NCI-H345 treated with DMSO at 0.1 percent for 48 hours (cell line): Measurements from ENCODE around the gene DAZAP1.

ENCODE experiments used
- DNase-seq: peaks from one replicate; lab custom pipeline; 2025; ENCODE audit not compliant: unreplicated experiment; lab: John Stamatoyannopoulos, UW

DAZAP1 gene

DNA sequence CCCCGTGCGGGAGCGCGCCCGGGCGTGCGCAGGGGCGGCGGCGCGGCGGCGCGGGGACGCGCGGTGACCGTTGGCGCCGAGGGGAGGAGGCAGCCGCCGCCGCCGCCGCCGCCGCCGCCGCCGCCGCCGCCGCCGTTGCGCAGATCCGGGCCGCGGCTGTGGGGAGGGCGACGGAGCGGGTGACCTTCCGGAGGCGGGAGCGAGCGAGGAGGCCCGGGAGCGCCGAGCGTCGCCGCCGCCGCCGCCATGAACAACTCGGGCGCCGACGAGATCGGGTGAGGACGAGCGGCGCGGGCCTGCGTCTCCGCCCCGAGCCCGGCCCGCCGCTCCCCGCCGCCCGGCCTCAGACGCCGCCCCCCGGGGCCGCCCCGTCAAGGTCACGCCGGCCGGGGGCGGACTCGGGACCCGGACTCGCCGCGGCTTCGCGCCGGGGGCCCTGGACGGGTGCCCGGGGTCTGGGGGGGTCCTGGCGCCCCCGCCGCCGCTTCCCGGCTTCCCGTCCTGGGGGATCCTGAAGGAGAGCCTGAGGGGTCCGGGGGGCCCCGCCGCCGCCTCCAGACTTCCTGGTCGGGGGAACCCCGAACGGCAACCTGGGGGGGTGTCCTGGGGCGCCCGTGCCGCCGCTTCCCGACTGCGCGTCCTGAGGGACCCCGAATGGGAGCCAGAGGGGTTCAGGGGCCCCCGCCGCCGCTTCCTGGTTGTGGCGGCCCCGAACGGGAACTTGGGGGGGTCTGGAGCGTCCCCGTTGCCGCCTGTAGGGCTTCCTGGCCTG, at the start of gene DAZAP1:
DAZAP1 (plus strand) TSS at position 59 of the 772 bp plus-strand sequence; CDS start at position 247, 188 bp downstream.
- no peak for DNase-seq

GRCh38 chr19:1360126-1360817, 47.1 kb upstream of the DAZAP1 start:
- DNase-seq: no peak

- DNase-seq: no peak
Measured at GRCh38 chr19:1360818-1361461, 46.4 kb upstream of the DAZAP1 start.

- DNase-seq: no peak
Measured at GRCh38 chr19:1361601-1362386, 45.6 kb upstream of the DAZAP1 start.

DNA sequence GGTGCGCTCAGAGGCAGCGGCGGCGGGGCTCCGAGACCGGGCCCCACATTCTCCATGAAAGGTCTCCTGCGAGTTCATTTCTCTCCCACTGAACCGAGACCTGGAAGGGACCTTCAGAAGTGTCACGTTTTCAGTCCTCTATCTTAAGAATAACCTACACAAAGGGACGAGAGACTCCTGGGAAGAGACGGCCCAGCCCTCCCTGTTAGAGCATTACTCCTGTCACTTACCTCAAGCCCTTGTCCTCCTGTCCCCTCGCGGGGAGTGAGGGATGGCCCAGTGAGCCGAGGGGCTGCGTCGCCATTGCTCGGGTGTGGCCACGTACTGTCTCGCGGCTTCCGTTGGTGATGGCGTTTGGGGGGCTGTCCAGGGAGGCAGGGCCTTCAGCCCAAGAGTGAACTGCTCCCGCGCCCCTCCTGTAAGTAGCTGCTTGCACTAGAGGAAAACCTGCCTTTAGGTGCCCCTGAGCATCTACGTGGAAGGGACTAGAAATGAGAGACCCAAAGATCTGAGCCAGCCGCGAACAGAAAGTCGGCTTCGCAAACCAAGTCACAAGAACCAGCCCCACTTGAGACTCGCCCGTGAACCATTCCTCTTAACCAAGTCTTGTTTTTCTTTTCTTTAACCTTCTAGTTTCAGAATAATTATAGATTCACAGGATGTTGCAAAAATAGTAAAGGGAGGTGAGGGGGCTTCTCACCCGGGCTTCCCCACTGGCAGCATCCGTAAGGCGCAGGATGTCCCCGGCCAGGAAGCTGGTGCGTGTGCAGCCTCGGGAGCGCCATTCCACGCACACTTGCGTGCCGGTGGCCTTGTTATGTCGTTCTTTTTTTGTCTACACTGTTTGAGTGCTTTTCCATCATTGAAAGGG, 44.8 kb upstream of the DAZAP1 start:
- no peak for DNase-seq

- DNase-seq: no peak
Measured at GRCh38 chr19:1363599-1363998, 43.8 kb upstream of the DAZAP1 start.

DNA sequence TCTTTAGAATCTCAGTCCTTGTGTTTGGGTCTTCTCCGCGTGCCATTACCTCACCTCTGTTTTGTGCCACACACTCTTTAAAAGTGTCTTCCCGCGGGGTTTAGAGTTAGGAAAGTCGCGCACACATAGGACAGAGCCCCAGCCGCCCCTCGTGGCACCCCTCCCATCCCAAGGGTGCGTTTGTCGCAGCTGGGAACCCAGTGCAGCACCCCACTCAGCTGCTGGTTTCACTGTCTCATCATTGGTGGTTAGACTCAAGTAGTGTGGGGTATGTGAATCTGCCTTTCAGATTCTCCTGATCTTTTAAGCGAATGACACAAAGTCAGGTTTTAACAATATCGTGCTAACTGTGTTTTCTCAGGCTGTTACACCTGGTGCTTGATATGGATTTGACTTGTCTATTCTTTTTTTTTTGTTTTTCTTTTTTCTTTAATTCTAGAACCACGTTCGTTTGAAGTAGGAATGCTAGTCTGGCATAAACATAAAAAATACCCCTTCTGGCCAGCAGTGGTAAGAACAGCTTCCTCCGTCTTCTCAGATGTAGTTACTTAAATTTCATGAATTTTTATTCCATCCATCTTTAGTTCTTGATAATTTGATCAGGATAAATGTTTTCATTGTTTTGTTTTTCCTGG, 43.2 kb upstream of the DAZAP1 start:
- DNase-seq: no peak

DNA sequence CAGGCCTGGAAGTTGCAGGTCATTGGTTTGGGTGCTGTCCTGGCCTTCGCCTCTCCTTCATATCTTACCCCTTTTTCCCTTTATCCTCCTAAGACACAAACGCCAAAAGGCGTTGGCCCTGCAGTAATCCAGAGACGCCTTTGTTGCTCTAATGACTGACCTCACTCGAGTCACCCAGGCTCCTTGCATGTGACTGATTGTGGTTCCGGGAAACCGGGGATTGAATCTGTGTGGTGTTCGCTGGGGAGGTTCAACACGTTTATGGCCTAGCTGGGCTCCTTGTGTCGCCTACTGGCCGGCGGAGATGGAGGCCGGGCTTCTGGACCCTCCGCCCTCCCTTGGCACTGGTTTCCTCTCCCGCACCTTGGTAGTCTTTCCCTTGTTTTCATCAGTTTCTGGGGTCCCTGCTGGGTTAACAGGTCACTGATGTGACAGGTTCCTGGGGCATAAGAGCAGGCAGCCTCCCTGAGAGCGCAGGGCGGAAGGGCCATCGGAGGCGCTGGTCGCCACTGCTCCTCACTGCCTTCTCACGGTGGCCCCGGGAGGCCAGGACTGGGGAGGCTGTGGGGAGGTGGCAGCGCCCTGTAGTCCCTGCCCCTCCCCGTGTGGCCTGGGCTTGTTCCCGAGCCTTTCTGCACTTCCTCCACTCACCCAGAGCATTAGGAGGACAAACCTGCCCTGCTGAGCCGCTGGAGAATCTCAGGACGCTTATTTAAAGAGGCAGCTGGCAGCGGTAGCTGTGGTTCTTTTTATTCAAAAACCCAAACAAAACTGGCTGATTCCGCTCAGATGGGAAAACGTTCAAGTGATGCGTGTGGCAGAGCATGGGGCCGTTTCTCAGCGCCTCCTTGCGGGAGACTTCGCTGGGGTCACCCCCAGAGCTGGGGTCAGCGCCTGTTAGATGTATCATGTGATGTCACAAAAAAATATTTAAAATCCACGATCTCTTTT, 41.8 kb upstream of the DAZAP1 start:
- DNase-seq: no peak

DNA sequence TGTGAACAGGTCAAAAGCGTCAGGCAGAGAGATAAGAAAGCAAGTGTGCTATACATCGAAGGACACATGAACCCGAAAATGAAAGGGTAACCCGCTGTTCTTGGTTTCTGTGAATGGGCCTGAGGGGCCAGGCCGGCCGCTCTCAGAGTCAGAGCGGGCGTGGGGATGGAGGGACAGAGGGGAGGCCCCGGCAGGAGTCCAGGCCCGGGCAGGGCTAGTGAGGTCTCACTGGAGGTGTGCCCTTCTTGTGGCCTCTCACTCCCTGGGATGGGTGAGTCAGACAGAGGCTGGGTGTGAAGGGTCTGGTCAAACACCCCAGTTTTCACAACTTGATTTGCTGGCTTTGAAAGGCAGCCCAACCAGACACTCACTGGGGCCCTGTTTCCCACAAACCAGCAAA, 41.1 kb upstream of the DAZAP1 start:
- no peak for DNase-seq

DNA sequence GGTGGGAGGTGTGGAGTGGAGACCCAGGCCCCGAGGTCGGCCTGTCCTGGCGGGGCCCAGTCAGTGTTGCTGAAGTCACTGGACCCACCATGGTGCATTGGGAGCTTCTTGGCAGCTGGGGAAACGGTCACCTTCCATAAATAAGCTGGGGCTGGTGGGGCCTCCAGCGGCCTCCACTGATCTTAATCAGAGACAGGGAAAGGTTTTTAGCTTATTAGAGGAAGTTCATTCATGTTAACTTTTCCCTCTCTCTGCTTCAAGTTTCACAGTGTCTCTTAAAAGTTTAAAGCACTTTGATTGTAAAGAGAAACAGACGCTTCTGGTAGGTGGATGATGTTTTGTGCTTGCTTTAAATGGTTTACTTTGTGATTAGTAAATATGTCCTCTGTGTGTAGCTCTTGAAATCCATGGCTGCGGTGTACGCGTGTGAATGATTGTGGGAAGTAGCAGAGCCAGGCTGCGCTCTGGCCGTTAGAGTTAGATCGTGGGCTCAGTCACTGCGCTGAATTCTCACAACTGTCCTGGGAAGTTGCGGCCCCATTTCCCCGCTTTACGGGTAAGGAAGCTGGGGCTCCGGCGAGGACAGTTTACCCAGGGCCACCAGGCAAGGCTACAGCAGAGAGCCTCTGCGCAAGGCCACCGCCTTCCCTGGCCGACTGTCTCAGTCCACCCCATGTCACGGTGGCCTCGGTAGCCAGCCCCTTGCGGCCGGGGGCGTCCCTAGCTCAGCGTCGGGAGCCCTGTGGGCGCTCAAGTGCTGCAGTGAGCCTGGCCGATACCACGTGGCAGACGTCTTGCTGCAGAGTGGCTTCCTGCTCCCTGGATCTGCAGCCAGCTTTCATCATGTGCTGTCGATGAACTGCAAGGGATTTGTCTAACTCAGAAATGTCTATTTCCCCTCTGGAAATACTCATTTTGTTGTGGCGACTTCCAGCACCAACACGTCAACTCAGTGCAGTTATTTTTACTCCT, 40.2 kb upstream of the DAZAP1 start:
- DNase-seq: no peak

- no peak for DNase-seq
Measured at GRCh38 chr19:1369214-1369805, 38.1 kb upstream of the DAZAP1 start.

- no peak for DNase-seq
Measured at GRCh38 chr19:1370579-1371361, 36.6 kb upstream of the DAZAP1 start.

DNA sequence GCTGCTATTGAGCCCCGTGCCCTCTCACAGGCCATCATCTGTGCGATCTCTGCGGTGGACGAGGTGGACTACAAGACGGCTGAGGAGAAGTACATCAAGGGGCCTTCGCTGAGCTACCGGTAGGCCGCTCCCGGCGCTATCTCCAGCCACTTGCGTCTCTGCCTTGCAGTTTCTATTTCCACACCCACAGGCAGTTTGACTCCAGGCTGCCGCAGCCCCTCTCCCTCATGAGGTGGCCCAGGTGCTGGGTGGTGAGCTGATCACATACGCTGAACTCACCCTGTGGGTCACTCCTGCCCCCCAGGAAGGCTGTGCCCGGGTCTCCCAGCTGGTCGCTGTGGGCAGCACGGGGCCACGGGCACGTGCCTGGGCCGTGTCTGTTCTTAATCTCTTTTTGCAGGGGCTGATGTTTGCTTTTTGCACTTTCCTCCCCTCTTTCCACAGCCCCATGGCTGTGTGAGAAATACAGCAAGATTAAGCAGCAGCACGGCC, 34.3 kb upstream of the DAZAP1 start:
- DNase-seq: no peak

GRCh38 chr19:1373534-1374249, 33.7 kb upstream of the DAZAP1 start:
- DNase-seq: no peak

DNA sequence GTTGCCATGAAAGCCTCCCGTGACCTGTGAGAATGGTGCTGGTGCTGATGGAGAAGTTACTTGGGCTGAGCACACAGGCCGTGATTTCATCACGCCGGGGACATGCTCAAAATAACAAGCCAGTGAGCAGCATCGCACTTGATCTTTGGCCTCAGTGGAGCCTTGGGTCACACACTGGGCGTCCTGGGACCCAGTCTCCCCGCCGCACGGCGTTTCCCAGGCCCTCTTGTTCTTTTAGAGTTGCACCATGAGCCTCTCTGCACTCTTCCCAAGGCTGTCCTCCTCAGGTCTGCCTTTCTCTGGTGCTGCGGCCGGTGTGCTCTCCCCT, 33.2 kb upstream of the DAZAP1 start:
- DNase-seq: no peak

DNA sequence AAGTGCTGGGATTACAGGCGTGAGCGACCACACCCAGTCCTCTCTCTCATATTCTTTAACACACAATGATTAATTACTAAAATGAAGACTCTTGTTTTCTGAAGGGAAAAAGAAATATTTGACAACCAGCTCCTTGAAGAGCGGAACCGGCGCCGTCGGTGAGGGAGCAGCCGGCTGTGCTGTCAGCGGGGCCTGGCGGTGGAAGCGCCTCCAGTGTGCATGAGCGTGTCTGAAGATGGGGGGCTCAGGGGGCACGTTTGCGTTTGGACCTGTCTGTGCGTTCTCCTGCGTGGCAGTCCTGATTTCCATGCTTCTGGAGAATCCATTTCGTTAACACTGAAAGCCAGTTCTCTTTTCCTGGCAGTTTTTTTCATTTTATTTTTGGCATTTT, 31.0 kb upstream of the DAZAP1 start:
- DNase-seq: no peak
